ENCODE measurements around the gene EBF3. TPM values are rescaled to one million over a fixed set of nuclear protein-coding genes. Genes with fewer than 3 reads are reported as not detected.
A peak's percentile ranks its signal among the peaks of the same experiment; 100 is the strongest.

The EBF3 gene
- total and polyA plus RNA-seq, 4 experiments from 2014 or later, result not detected

GRCh38 chr10:129868449-129869035 lies 95.5 kb downstream of the EBF3 start:
- ChIA-PET POLR2A (ENCODE audit: partially characterized antibody) (no interaction called here), CTCF (ENCODE audit: partially characterized antibody) (no interaction called here)
- no peak overlapping the region for H3K27ac ChIP-seq (ENCODE audit: low read depth, low read length)
- H3K36me3 ChIP-seq (ENCODE audit: insufficient read depth, low read length), result no peaks in the 10 kb centered on the region
- intact Hi-C loops (cut with micrococcal nuclease), result no loop called here
- peaks cover 0 to 9% (median 0%) of the 10 kb centered on the region in 4 donors for H3K4me1 Mint-ChIP-seq
- no peak overlapping the region for H3K27ac Mint-ChIP-seq
- H3K27me3 ChIP-seq (ENCODE audit: insufficient read depth, low read length), result no peaks in the 10 kb centered on the region
- no peaks in the 10 kb centered on the region for H3K36me3 Mint-ChIP-seq
- no peaks in the 10 kb centered on the region for H3K9me3 ChIP-seq (ENCODE audit: control insufficient read depth in 1 of 2, low read length in 2 of 2)
- no peak for DNase-seq
- H3K9me3 Mint-ChIP-seq, result no peaks in the 10 kb centered on the region
- no peak overlapping the region for H3K4me3 Mint-ChIP-seq
- no peaks in the 10 kb centered on the region for H3K4me1 ChIP-seq (ENCODE audit: insufficient read depth, low read length)
- no peak overlapping the region for H3K4me3 ChIP-seq (ENCODE audit: low read length in 2 of 2)
- peaks cover 0 to 1% of the 10 kb centered on the region in 2 donors for H3K27me3 Mint-ChIP-seq

DNA sequence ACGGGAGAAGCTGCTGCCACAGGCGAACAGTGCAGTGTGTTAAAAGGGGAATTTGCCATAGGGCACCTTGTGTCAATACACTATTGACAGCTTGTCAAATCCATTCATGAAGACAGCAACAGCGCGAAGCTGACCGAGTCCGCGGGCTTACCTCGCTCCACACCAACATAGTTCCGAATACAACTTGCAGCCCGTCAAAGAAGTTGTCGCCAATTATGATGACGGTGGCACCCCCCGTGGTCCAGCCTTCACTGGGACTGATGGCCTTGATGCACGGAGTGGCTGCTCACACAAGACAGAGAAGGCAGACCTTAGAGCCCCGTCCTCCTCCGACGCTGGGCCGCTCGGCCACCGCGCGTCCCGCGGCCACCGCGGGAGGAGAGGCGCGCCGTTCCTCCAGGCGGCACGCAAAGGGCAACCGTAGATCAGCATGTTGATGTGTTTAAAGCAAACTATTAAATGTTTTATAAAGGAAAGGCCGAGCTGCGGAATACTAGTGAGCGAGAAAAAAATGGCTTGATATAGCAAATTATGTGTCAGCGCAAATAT lies 96.4 kb downstream of the EBF3 start:
- Histone ChIP-seq H3K27me3 (ENCODE audit: insufficient read depth, low read length) (no peaks in the 10 kb centered on the region), H3K36me3 (ENCODE audit: insufficient read depth, low read length) (no peaks in the 10 kb centered on the region), H3K27ac (ENCODE audit: low read depth, low read length) (no peak overlapping the region), H3K4me3 (ENCODE audit: low read length in 2 of 2) (no peak overlapping the region), H3K4me1 (ENCODE audit: insufficient read depth, low read length) (no peaks in the 10 kb centered on the region), H3K9me3 (ENCODE audit: control insufficient read depth in 1 of 2, low read length in 2 of 2) (no peaks in the 10 kb centered on the region)
- ChIA-PET CTCF (ENCODE audit: partially characterized antibody) (no interaction called here), POLR2A (ENCODE audit: partially characterized antibody) (no interaction called here)
- Mint-ChIP-seq H3K27me3 (peaks cover 0 to 1% of the 10 kb centered on the region in 2 donors), H3K36me3 (no peaks in the 10 kb centered on the region), H3K9me3 (no peaks in the 10 kb centered on the region), H3K4me3 (no peak overlapping the region), H3K27ac (no peak overlapping the region), H3K4me1 (peaks cover 0 to 9% (median 0%) of the 10 kb centered on the region in 4 donors)
- no peak for DNase-seq
- intact Hi-C loops (cut with micrococcal nuclease), result no loop called here

- Histone ChIP-seq H3K9me3 (ENCODE audit: control insufficient read depth in 1 of 2, low read length in 2 of 2) (no peaks in the 10 kb centered on the region), H3K27ac (ENCODE audit: low read depth, low read length) (no peak overlapping the region), H3K4me3 (ENCODE audit: low read length in 2 of 2) (no peak overlapping the region), H3K4me1 (ENCODE audit: insufficient read depth, low read length) (no peaks in the 10 kb centered on the region), H3K27me3 (ENCODE audit: insufficient read depth, low read length) (no peaks in the 10 kb centered on the region), H3K36me3 (ENCODE audit: insufficient read depth, low read length) (no peaks in the 10 kb centered on the region)
- Mint-ChIP-seq H3K4me1 (peaks cover 0 to 9% (median 0%) of the 10 kb centered on the region in 4 donors), H3K27me3 (peaks cover 0 to 1% of the 10 kb centered on the region in 2 donors), H3K4me3 (no peak overlapping the region), H3K36me3 (no peaks in the 10 kb centered on the region), H3K27ac (no peak overlapping the region), H3K9me3 (no peaks in the 10 kb centered on the region)
- intact Hi-C loops (cut with micrococcal nuclease), result no loop called here
- ChIA-PET POLR2A (ENCODE audit: partially characterized antibody) (no interaction called here), CTCF (ENCODE audit: partially characterized antibody) (no interaction called here)
- DNase-seq, result no peak
Measured at GRCh38 chr10:129866894-129867293, 97.2 kb downstream of the EBF3 start.

- H3K9me3 Mint-ChIP-seq, result no peaks in the 10 kb centered on the region
- H3K36me3 ChIP-seq (ENCODE audit: insufficient read depth, low read length), result no peaks in the 10 kb centered on the region
- DNase-seq, result no peak
- H3K27ac ChIP-seq (ENCODE audit: low read depth, low read length), result no peak overlapping the region
- no peaks in the 10 kb centered on the region for H3K27me3 ChIP-seq (ENCODE audit: insufficient read depth, low read length)
- no peaks in the 10 kb centered on the region for H3K36me3 Mint-ChIP-seq
- H3K4me3 Mint-ChIP-seq, result no peak overlapping the region
- H3K4me1 ChIP-seq (ENCODE audit: insufficient read depth, low read length), result no peaks in the 10 kb centered on the region
- POLR2A ChIA-PET (ENCODE audit: partially characterized antibody), result no interaction called here
- H3K4me3 ChIP-seq (ENCODE audit: low read length in 2 of 2), result no peak overlapping the region
- H3K27ac Mint-ChIP-seq, result no peak overlapping the region
- intact Hi-C loops (cut with micrococcal nuclease), result no loop called here
- CTCF ChIA-PET (ENCODE audit: partially characterized antibody), result no interaction called here
- peaks cover 0 to 3% (median 0%) of the 10 kb centered on the region in 4 donors for H3K4me1 Mint-ChIP-seq
- peaks cover 0 to 1% of the 10 kb centered on the region in 2 donors for H3K27me3 Mint-ChIP-seq
- no peaks in the 10 kb centered on the region for H3K9me3 ChIP-seq (ENCODE audit: control insufficient read depth in 1 of 2, low read length in 2 of 2)
Measured at GRCh38 chr10:129865960-129866359, 98.1 kb downstream of the EBF3 start.

DNA sequence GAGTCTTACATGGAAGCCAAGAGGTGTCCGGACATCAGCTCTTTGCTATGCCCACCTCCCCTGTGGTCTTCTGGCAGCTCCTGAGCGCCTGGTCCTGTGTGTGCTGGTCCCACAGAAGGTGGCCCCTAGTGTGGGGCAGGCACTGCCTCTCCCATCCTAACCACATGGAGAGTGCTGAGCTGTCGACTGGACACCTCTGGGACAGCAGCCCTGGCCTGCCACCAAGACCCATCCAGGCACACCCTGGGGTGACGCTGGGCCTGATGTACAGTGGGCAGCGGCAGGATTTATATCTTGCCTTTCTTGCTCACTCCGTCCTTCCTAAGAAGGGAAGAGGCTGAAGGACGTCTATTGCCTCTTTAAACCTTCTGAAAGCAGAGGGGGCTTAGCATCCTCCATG lies 98.7 kb downstream of the EBF3 start:
- Mint-ChIP-seq H3K4me1 (no peaks in the 10 kb centered on the region), H3K4me3 (no peak overlapping the region), H3K27ac (no peak overlapping the region), H3K9me3 (no peaks in the 10 kb centered on the region), H3K27me3 (peaks cover 0 to 1% of the 10 kb centered on the region in 2 donors), H3K36me3 (no peaks in the 10 kb centered on the region)
- no peaks in the 10 kb centered on the region for H3K36me3 ChIP-seq (ENCODE audit: insufficient read depth, low read length)
- no peaks in the 10 kb centered on the region for H3K9me3 ChIP-seq (ENCODE audit: control insufficient read depth in 1 of 2, low read length in 2 of 2)
- no peak overlapping the region for H3K27ac ChIP-seq (ENCODE audit: low read depth, low read length)
- no peak for DNase-seq
- ChIA-PET POLR2A (ENCODE audit: partially characterized antibody) (no interaction called here), CTCF (ENCODE audit: partially characterized antibody) (no interaction called here)
- H3K27me3 ChIP-seq (ENCODE audit: insufficient read depth, low read length), result no peaks in the 10 kb centered on the region
- intact Hi-C loops (cut with micrococcal nuclease), result no loop called here
- no peaks in the 10 kb centered on the region for H3K4me1 ChIP-seq (ENCODE audit: insufficient read depth, low read length)
- H3K4me3 ChIP-seq (ENCODE audit: low read length in 2 of 2), result no peak overlapping the region

DNA sequence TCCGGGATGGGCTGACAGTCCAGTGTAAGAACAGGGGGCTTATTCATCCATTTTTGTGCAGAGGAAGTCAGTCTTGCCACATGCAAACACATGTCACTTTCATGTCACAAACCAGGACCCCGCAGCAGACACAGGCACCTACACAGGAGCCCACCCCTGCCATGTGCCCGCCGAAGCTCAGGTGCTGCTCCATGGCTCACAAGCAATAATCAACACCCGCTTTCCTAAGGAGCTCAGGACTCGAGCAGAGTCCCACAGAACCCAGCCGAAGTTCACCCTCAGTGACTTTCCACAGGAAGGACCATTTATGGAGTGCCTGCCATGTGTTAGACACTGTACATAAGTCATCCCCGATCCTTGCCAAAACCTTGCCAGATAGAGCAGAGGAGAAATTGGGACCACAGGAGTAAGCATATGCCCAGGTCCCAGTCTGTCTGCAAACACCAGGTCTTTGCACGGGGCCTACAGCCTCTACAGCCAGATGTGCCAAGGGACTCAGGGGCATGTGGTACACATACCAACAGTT lies 99.4 kb downstream of the EBF3 start:
- Mint-ChIP-seq H3K4me3 (no peak overlapping the region), H3K36me3 (no peaks in the 10 kb centered on the region), H3K9me3 (no peaks in the 10 kb centered on the region), H3K4me1 (no peaks in the 10 kb centered on the region), H3K27me3 (peaks cover 0 to 1% of the 10 kb centered on the region in 2 donors), H3K27ac (no peak overlapping the region)
- intact Hi-C loops (cut with micrococcal nuclease), result no loop called here
- H3K27ac ChIP-seq (ENCODE audit: low read depth, low read length), result no peak overlapping the region
- POLR2A ChIA-PET (ENCODE audit: partially characterized antibody), result no interaction called here
- DNase-seq, result no peak
- no peaks in the 10 kb centered on the region for H3K27me3 ChIP-seq (ENCODE audit: insufficient read depth, low read length)
- no peak overlapping the region for H3K4me3 ChIP-seq (ENCODE audit: low read length in 2 of 2)
- no peaks in the 10 kb centered on the region for H3K4me1 ChIP-seq (ENCODE audit: insufficient read depth, low read length)
- no peaks in the 10 kb centered on the region for H3K9me3 ChIP-seq (ENCODE audit: control insufficient read depth in 1 of 2, low read length in 2 of 2)
- no peaks in the 10 kb centered on the region for H3K36me3 ChIP-seq (ENCODE audit: insufficient read depth, low read length)
- CTCF ChIA-PET (ENCODE audit: partially characterized antibody), result no interaction called here

GRCh38 chr10:129864082-129864481 lies 100.0 kb downstream of the EBF3 start:
- no peaks in the 10 kb centered on the region for H3K36me3 Mint-ChIP-seq
- no peaks in the 10 kb centered on the region for H3K4me1 Mint-ChIP-seq

More at GRCh38 chr10:129864082-129864481, 100.0 kb downstream of the EBF3 start:
- no peaks in the 10 kb centered on the region for H3K36me3 ChIP-seq (ENCODE audit: insufficient read depth, low read length)
- intact Hi-C loops (cut with micrococcal nuclease), result no loop called here
- no peak overlapping the region for H3K27ac ChIP-seq (ENCODE audit: low read depth, low read length)
- no peak overlapping the region for H3K4me3 ChIP-seq (ENCODE audit: low read length in 2 of 2)
- no peak for DNase-seq
- no peak overlapping the region for H3K4me3 Mint-ChIP-seq
- H3K4me1 ChIP-seq (ENCODE audit: insufficient read depth, low read length), result no peaks in the 10 kb centered on the region
- POLR2A ChIA-PET (ENCODE audit: partially characterized antibody), result no interaction called here
- no peaks in the 10 kb centered on the region for H3K27me3 ChIP-seq (ENCODE audit: insufficient read depth, low read length)
- H3K9me3 ChIP-seq (ENCODE audit: control insufficient read depth in 1 of 2, low read length in 2 of 2), result no peaks in the 10 kb centered on the region
- peaks cover 0 to 1% of the 10 kb centered on the region in 2 donors for H3K27me3 Mint-ChIP-seq
- H3K9me3 Mint-ChIP-seq, result no peaks in the 10 kb centered on the region
- CTCF ChIA-PET (ENCODE audit: partially characterized antibody), result no interaction called here
- H3K27ac Mint-ChIP-seq, result peak overlapping the region in 1 of 7 donors; percentile 68
